G401 (cell line): ENCODE results near the gene IFNAR2. TPM values are rescaled to one million over a fixed set of nuclear protein-coding genes. Genes with fewer than 3 reads are reported as not detected.
"Not testable (repeated sequence)": the region's sequence is repeated elsewhere in the genome, so short reads cannot be mapped to it uniquely, and the experiment has no call there.

Experiments
- DNase-seq: peaks from one replicate; pipeline ENCODE4 v3.0.0-alpha.2; 2015; ENCODE audit warnings: low spot score
- in situ Hi-C: cut with HindIII; loops from 2 replicates; pipeline ENCODE4 v1.10.0; 2016; ENCODE audit warnings: low sequenced_read_pairs, mixed read lengths
- total RNA-seq: library from RNA; depleted of rRNA; stranded (reverse); fragments of >200 nt; shearing (Covaris generic); gene quantifications from 2 replicates; pipeline ENCODE4 v1.2.3, GENCODE V29; 2014

The IFNAR2 gene
- total RNA-seq, 1 experiment from 2014 or later: 6.8 TPM

DNA sequence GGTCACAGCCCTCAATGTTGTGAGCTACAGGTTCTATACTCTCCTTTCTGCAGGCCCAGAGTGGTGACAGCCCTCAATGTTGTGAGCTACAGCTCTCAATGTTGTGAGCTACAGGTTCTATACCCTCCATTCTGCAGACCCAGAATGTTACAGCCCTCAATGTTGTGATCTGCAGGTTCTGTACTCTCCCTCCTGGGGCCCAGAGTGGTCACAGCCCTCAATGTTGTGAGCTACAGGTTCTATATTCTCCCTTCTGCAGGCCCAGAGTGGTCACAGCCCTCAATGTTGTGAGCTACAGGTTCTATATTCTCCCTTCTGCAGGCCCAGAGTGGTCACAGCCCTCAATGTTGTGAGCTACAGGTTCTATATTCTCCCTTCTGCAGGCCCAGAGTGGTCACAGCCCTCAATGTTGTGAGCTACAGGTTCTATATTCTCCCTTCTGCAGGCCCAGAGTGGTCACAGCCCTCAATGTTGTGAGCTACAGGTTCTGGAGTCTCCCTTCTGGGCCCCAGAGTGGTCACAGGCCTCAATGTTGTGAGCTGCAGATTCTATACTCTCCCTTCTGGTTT is 9.9 kb downstream of the IFNAR2 start:
- in situ Hi-C loops, DNase-seq: not testable (repeated sequence)

DNA sequence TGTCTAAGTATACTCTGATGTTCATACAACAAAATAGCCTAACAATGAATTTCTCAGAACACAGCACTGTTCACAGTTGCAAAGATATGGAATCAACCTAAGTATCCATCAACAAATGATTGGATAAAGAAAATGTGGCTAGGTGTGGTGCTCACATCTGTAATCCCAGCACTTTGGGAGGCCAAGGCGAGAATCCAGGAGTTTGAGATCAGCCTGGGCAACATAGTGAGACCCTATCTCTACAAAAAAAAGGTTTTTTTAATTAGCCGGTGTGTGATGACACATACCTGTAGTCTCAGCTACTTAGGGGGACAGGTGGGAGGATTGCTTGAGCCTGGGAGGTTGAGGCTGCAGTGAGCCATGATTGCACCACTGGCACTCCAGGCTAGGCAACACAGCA is 10.7 kb downstream of the IFNAR2 start:
- in situ Hi-C loops: no loop called here

DNA sequence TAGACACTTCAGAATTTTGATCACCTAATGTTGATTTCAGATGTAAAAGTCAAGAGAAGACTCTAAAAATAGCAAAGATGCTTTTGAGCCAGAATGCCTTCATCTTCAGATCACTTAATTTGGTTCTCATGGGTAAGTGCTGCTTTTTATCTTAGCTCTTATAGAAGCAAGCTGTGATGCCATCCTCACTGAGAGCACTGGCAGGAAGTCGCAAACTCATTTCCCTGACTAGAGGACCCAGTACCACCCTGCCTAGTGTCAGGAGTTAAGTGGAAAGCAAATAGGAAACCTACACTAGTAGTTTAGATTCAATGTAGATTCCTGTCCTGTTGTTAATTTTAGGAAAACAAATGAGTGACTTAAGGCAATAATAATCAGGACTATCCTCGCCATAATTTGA is 12.1 kb downstream of the IFNAR2 start:
- in situ Hi-C loops: no loop called here
- DNase-seq: no peak

More for the DNA sequence above, 10.7 kb downstream of the IFNAR2 start:
- no peak for DNase-seq

DNA sequence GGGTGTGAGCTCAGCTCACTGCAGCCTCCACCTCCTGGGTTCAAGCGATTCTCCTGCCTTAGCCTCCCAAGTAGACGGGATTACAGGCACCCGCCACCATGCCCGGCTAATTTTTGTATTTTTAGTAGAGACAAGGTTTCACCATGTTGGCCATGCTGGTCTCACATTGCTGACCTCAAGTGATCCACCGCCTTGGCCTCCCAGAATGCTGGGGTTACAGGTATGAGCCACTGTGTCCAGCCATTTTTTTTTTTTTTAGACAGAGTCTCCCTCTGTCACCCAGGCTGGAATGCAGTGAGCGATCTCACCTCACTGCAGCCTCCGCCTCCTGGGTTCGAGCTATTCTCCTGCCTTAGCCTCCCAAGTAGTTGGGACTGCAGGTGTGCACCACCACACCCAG is 13.1 kb downstream of the IFNAR2 start:
- in situ Hi-C loops, DNase-seq: not testable (repeated sequence)

DNA sequence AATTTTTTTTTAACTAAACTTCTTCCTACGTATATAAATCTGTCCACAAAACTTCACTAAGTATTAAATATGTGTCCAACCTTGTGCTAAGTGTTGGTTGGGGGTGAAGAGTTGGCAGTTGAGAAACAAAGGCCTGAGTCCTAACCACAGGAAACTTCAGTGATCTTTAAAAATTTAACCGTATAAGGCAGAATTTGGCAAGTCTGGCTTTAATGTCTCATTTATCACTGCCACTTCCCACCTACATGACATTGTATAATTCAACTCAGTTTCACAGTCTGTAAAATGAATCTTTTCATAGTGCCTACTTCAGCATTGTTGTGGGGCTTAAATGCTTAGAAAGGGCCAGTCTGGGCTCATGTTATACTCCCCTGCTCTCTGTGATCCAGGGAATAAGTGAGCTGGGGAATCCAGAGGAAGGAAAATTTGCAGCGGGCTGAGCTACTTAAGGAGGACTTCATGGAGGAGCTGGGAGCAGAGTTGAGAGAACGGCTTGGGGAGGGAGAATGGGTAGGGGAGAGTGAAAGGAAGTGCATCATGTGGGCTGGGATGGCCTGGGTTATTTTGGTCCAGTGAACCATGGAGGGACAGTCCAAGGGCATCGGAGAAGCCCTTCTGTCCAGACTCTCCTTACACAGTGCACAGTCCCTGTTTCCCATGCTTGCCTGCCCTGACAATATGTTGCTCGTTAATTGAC is 14.5 kb downstream of the IFNAR2 start:
- no peak for DNase-seq
- in situ Hi-C loops: no loop called here

DNA sequence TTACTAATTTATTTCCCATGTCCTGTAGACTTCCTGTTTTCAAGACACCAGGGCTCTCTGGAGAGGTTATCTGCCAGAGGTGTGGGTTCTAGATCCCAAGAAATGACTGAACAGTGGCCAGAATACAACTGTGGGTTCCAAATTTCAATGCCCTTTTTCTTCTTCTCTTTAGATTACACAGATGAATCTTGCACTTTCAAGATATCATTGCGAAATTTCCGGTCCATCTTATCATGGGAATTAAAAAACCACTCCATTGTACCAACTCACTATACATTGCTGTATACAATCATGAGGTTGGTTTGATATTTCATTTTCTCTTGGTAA is 15.0 kb downstream of the IFNAR2 start:
- no peak for DNase-seq
- in situ Hi-C loops: no loop called here

DNA sequence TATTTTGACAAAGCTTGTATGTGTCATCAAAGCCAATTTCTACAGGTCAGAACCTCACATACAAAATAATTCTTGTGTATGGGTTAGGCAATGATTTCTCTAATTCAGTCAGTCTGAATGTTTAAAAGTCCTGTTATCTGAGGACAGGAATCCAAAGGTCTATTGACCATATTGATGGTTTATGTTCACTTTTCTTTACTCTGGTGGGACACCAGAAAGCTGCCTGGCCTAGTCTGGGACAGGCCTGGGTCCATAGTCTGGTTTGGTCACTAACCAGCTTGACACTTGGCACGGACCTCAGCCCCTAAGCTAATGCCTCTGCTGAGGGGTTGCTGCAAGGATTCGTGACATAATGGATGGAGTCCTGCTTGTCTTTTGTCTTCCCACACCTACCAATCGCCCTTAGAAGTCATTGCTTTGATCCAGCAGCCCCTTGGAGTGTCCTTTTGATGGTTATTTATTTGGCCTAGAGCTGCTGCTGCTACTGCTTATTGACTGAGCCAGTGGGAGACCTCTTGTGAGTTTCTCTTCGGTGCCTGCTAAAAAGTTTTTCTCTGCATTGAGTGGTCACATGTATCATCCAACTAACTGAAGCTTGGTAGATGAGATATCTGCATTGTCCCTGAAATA is 15.7 kb downstream of the IFNAR2 start:
- in situ Hi-C loops: no loop called here
- DNase-seq: no peak

DNA sequence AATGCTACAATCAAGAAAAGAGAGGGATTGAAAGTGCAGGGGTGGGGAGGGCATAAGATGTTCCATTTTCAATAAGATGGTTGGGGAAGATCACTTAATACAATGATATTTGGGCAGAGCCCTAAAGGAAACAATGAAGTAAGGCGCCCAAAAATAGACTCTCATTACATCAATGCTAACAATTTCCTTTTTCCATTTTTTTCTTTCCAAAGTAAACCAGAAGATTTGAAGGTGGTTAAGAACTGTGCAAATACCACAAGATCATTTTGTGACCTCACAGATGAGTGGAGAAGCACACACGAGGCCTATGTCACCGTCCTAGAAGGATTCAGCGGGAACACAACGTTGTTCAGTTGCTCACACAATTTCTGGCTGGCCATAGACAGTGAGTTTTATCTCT is 16.8 kb downstream of the IFNAR2 start:
- in situ Hi-C loops: no loop called here
- DNase-seq: no peak

DNA sequence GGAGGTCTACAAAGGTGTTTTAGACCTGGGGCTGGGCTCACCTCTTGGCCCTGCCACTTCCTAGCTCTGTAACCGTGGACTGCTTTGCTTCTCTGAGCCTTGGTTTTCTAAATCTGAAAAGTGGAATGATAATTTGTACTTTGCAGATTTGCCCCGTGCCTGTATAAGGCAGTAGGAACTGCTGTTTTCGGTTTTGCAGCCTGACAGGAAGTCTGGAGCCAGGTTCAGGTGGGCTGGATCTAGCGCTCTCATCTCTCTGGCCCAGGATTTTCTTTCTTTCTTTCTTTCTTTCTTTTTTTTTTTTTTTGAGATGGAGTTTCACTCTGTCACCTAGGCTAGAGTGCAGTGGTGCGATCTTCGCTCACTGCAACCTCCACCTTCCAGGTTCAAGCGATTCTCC is 17.2 kb downstream of the IFNAR2 start:
- no peak for DNase-seq
- in situ Hi-C loops: no loop called here

DNA sequence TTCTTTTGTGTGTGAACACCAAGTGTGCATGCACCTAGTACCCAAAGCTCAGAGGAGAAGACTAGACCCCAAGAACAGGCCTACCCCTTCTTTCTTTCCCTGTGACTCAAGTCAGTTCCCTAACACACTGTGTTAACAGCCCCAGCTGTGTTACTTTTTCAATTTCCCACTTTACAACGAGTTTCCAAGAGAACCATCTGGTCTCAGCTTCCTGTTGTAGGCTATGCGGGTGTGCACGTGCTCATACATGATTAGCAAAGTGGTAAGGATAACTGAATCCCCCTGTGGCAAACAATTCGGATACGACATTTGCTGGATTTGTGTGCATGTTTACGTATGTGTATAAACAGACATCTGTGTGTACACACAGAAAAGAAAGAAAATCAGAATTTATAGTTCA is 17.9 kb downstream of the IFNAR2 start:
- no peak for DNase-seq
- in situ Hi-C loops: no loop called here

DNA sequence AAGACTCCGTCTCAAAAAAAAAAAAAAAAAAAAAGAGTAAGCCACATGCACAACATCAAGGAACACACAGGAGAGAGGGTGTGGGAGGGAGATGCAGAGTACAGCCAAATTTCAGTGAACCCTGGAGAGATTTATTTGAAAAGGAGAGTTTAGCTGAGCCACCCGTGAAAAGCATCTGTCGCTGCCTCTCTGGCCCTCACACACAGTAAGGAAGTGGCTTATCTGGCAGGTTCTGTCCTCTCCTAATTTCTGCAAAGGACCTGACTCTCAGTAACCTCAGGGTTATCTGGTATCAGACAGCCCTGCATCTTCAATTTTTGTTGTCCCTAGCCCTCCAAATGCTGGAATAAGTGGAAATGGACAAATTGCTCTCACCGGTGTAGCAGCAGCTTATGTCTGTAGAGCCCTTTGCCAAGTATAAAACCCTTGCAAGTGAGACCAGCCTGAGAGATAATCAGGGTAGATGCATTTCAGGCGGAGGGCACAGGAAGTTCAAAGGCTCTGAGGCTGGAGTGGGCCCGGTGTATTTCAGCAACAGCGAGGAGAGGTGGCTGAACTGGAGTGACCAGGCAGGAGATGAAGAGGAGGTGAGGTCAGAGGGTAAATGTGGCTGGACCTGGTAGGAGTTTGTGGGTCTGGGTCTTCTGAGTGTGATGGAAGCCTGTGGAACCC is 19.7 kb downstream of the IFNAR2 start:
- DNase-seq: no peak
- in situ Hi-C loops: no loop called here

DNA sequence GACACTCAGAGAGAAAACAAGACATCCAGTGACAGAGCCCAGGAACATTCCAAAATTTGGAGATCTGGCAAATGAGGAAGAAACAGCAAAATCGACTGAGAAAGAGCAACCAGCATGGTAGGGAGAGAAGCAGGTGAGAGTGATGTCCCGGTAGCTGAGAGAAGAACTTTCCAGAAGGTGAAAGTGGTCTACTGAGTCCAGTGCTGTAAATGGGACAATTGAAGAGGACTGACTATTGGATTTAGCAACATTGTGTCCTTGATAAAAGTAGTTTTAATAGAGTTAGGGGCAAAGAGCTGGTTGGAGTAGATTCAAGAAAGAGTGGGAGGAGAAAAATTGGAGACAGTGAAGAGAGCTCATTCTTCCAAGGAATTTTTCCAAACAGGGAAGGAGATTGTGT is 21.4 kb downstream of the IFNAR2 start:
- in situ Hi-C loops: no loop called here
- DNase-seq: no peak

DNA sequence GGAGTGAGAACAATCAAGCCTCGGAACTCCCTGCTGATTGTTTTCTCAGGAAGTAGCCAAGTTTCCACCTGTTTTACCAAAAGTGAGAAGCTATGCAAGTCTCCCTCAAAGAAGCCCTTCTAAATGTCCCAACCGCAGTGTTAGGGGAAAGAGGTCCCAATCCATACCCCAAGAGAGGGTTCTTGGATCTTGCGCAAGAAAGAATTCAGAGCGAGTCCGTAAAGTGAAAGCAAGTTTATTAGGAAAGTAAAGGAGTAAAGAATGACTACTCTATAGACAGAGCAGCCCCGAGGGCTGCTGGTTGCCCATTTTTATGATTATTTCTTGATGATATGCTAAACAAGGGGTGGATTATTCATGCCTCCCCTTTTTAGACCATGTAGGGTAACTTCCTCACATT is 23.6 kb downstream of the IFNAR2 start:
- DNase-seq: peak; percentile 16
- in situ Hi-C loops: not testable (repeated sequence)

DNA sequence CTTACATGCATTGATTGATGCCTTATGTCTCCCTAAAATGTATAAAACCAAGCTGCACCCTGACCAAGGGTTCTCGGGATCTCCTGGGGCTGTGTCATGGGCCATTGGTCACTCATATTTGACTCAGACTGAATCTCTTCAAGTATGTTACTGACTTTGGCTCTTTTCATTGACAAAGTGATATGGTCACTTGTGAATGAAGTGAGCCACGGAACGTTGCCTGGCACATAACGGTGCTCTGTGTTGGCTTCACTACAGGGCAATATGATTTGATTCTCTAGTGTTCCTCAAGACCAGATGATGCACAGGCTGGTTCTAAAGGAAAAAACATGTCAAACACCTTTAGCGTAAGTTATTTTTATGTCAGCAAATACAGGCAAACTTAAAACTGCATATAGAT is 25.0 kb downstream of the IFNAR2 start:
- in situ Hi-C loops: no loop called here
- DNase-seq: no peak

DNA sequence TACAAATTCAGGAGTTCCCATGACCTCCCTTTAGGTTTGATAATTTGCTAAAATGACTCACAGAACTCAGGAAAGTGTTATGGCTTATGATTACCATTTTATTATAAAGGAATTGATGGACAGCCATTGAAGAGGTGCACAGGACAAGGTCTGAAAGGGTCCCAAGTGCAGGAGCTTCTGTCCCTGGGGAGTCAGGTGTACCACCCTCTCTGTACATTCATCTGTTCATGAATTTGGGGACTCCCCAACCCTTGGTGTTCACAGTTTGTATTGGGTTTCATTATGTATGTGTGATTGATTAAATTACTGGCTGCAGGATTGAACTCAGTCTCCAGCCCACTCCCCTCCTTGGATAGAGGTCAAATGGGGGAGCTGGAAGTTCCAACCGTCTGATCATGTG is 25.7 kb downstream of the IFNAR2 start:
- in situ Hi-C loops: no loop called here
- DNase-seq: no peak

DNA sequence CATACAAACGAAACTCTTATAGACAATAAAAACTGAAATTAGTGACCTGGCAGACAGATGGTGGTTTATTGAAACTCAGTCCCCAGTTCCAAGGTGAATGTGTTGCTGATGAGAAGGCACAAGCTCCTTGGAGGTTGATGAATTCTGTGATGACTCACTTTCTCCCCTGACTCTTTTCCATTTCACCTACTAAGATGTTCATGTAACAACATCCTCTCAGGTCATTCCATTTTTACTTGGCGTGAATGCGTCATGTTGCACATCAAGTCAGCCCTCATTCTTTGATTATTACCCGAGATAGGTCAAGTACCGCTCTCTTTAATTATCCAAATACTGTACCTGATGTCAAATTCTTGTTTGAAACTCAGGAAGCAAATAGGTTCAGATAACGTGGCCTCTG is 26.3 kb downstream of the IFNAR2 start:
- DNase-seq: no peak
- in situ Hi-C loops: no loop called here

DNA sequence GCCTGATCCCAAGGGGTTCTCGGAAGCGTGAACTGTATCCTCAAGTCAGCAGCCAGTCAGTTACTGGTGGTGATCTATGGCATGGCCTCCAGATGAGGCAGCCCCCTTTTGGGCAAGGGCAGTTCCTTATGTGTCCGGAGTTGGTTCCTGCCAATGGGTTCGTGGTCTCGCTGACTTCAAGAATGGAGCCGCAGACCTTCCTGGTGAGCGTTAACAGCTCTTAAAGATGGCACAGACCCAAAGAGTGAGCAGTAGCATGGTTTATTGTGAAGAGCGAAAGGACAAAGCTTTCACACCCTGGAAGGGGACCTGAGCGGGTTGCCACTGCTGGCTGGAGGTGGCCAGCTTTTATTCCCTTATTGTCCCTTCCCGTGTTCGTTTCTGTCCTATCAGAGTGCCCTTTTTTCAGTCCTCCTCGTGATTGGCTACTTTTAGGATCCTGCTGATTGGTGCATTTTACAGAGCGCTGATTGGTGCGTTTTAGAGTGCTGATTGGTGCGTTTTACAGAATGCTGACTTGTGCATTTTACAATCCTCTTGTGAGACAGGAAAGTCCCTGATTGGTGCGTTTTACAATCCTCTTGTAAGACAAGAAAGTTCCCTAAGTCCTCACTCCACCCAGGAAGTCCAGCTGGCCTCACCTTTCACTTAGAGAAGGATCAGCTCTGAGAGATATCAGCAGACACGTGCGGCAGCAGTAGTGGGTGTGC is 27.5 kb downstream of the IFNAR2 start:
- in situ Hi-C loops: no loop called here

DNA sequence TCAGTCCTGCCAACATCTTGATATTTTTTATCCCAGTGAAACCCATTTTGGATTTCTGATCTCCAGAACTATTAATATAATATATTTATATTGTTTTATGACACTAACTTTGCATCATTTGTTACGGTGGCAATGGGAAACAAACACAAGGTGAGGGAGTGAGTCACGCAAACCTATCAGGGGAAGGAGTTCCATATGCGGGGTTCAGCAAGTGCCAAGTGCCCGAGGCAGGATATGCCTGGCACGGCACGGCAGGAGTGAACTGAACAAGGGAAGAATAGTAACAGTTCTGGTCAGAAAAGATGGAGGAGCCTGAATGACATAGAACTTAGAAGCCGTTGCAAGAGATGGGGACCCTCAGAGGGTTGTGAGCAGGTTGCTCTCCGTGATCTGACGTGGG is 28.7 kb downstream of the IFNAR2 start:
- no peak for DNase-seq
- in situ Hi-C loops: no loop called here

More for the DNA sequence above, 27.5 kb downstream of the IFNAR2 start:
- DNase-seq: no peak

DNA sequence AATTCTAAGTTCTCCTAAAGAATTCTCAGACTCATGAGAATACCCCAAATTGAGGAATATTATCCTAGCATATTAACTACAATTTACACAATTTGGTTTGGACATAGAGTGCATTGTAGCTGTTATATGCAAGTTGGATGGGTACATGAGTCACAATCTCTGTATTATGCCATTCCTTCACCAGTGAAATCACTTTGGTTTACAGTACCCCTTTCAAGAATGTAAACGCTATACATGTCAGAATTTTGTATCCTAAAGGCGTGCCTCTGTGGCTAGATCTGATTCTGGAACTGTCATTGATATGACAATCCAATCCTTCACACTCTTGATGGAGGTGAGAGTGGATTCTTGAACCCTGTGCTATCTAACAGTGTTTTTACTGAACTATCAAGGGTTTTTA is 29.7 kb downstream of the IFNAR2 start:
- DNase-seq: no peak
- in situ Hi-C loops: no loop called here

DNA sequence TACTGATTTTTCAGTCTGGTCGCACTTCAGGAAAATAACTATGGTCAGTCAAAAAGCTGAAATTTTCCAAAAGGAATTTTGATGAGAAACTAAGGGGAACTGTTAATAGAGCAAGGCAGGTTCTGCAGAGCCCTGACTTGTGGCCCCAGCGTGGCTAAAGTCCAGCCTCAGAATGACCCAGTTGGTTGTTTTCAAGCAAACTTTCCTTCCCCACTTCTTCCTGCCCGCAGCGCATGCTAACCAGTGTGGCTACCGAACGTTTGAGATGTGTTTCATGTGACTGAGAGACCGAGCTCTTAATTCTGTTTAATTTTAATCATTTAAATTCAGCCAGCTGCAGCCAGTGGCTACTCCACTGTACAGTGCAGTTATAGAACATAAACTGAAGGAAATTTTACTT is 30.3 kb downstream of the IFNAR2 start:
- DNase-seq: no peak
- in situ Hi-C loops: no loop called here
